K562 (cell line): ENCODE data around the gene C1QTNF12. TPM values are rescaled to one million over a fixed set of nuclear protein-coding genes. Genes with fewer than 3 reads are reported as not detected.

Experiments used
- ATAC-seq: fragments of 200-7000 bp; cut with Tn5 transposase; 3 replicates; pipeline ENCODE4 v1.9.1; 2020; ENCODE audit warnings: moderate library complexity
- BruUV-seq: library from RNA; stranded (reverse); fragments of 400-500 nt; replicated peaks from 2 replicates; lab custom pipeline; 2021; lab: Mats Ljungman, UMichigan
- CTCF ChIA-PET: fragments of 300-600 bp; formaldehyde crosslinking; extraction: SDS; loops from one replicate; lab custom pipeline; 2021; ENCODE audit warnings: low intra/inter-chr PET ratio; lab: Yijun Ruan, JAX
- POLR2A ChIA-PET: fragments of 300-600, 350-650 bp; sonication (Branson Sonifier 250); formaldehyde crosslinking; extraction: SDS; loops from one replicate; lab custom pipeline; 2021; ENCODE audit warnings: antibody characterized with exemption, inconsistent platforms; lab: Yijun Ruan, JAX
- DNase-seq, 4 experiments: peaks; one replicate each; pipeline versions ENCODE4 v3.0.0 to v3.0.0-alpha.2; 2011 to 2018; ENCODE audit warnings: low spot score in 3 of 4, mixed read lengths in 3 of 4; ENCODE audit errors: extremely low read depth in 1 of 4
- FAIRE-seq: peaks from 2 replicates; lab custom pipeline; 2011; peaks lifted over from hg19 to GRCh38; lab: Jason Lieb, UNC
- H2AFZ ChIP-seq: 2 replicates; pipeline ENCODE4 v1.6.0; 2011; ENCODE audit warnings: low read depth, low read length, control low read depth, inconsistent platforms
- H3K27ac ChIP-seq: fragments of 200-600 bp; 3 replicates; pipeline ENCODE4 v1.8.0; 2011; ENCODE audit warnings: low read depth, mild to moderate bottlenecking, control low read depth, inconsistent platforms, low read length, moderate library complexity, mixed read lengths; ENCODE audit errors: extremely low read depth
- H3K27me3 ChIP-seq, 2 experiments: fragments of 300-600 bp in 1 of 2; 2 replicates in 1 of 2; 3 replicates in 1 of 2; pipeline versions ENCODE4 v1.6.0 to v1.8.0; 2011; ENCODE audit warnings: inconsistent platforms in 2 of 2, low read length in 2 of 2, mild to moderate bottlenecking in 1 of 2, mixed read lengths in 1 of 2, moderate library complexity in 1 of 2; ENCODE audit not compliant: control insufficient read depth in 2 of 2, insufficient read depth in 2 of 2
- H3K36me3 ChIP-seq: fragments of 300-600 bp; 3 replicates; pipeline ENCODE4 v1.8.0; 2011; ENCODE audit warnings: mild to moderate bottlenecking, low read length, inconsistent platforms; ENCODE audit not compliant: control insufficient read depth, insufficient read depth
- H3K4me1 ChIP-seq, 2 experiments: fragments of 200-600 bp in 1 of 2; replicated peaks in 1 of 2; 2 replicates in 1 of 2; 3 replicates in 1 of 2; pipeline versions ENCODE4 v1.5.1 to v1.8.0; 2011; ENCODE audit warnings: inconsistent platforms in 2 of 2, low read length in 2 of 2, mild to moderate bottlenecking in 1 of 2, mixed read lengths in 1 of 2, moderate library complexity in 1 of 2; ENCODE audit not compliant: control insufficient read depth in 2 of 2, insufficient read depth in 2 of 2
- H3K4me2 ChIP-seq: 2 replicates; pipeline ENCODE4 v1.6.1; 2011; ENCODE audit warnings: low read length, control low read depth, inconsistent platforms, mixed read lengths; ENCODE audit not compliant: insufficient read depth
- H3K4me3 ChIP-seq: fragments of 200-600 bp; sonication (generic), shearing (Covaris generic); 2 replicates; pipeline ENCODE4 v1.5.1; 2016; ENCODE audit warnings: control low read depth, inconsistent platforms
- H3K79me2 ChIP-seq: fragments of 200-600 bp; 3 replicates; pipeline ENCODE4 v1.8.0; 2011; ENCODE audit warnings: low read length, inconsistent platforms; ENCODE audit not compliant: control insufficient read depth, insufficient read depth
- H3K9ac ChIP-seq, 2 experiments: 2 replicates each; pipeline versions ENCODE4 v1.6.0 to v1.6.1; 2011; ENCODE audit warnings: low read depth in 2 of 2, low read length in 2 of 2, control low read depth in 1 of 2, inconsistent platforms in 1 of 2, mild to moderate bottlenecking in 1 of 2, mixed read lengths in 1 of 2; ENCODE audit not compliant: insufficient read depth in 1 of 2
- H3K9me1 ChIP-seq: one replicate; pipeline ENCODE4 v1.6.0; 2011; ENCODE audit warnings: inconsistent platforms, mild to moderate bottlenecking, low read length, moderate library complexity; ENCODE audit not compliant: control insufficient read depth, insufficient read depth
- H3K9me3 ChIP-seq: replicated peaks from 2 replicates; pipeline ENCODE4 v1.5.1; 2011; ENCODE audit warnings: low read depth, low read length, inconsistent platforms; ENCODE audit not compliant: control insufficient read depth, insufficient read depth
- H4K20me1 ChIP-seq: replicated peaks from 2 replicates; pipeline ENCODE4 v1.6.1; 2011; ENCODE audit warnings: low read length, inconsistent platforms, mixed read lengths; ENCODE audit not compliant: control insufficient read depth, insufficient read depth
- ATF1 ChIP-seq, 2 experiments: fragments of 450-650 bp in 1 of 2; IDR thresholded peaks; 2 replicates each; pipeline ENCODE4 v1.6.1; 2016; ENCODE audit warnings: missing compliant biosample characterization in 1 of 2, missing genetic modification characterization in 1 of 2
- DDX20 ChIP-seq: fragments of 450-650 bp; IDR thresholded peaks from 2 replicates; pipeline ENCODE4 v1.6.1; 2016; ENCODE audit warnings: missing genetic modification characterization, low read depth, mild to moderate bottlenecking, missing compliant biosample characterization, moderate library complexity
- HNRNPL ChIP-seq: fragments of 200-400 bp; formaldehyde crosslinking; IDR thresholded peaks from 2 replicates; pipeline ENCODE4 v1.6.1; 2017; ENCODE audit warnings: low read depth, mild to moderate bottlenecking, low read length
- IFI16 ChIP-seq: fragments of 250-450 bp; sonication (Bioruptor Pico); IDR thresholded peaks from 2 replicates; pipeline ENCODE4 v2.1.2; 2022; ENCODE audit warnings: mild to moderate bottlenecking, inconsistent platforms
- KLF13 ChIP-seq: fragments of 450-650 bp; IDR thresholded peaks from 2 replicates; pipeline ENCODE4 v1.6.1; 2016; ENCODE audit warnings: missing genetic modification characterization, low read depth, mild to moderate bottlenecking, missing compliant biosample characterization, moderate library complexity, borderline replicate concordance
- MTA2 ChIP-seq: fragments of 450-650 bp; IDR thresholded peaks from 2 replicates; pipeline ENCODE4 v1.6.1; 2016; ENCODE audit warnings: low read depth
- ZNF184 ChIP-seq: sonication (generic); formaldehyde crosslinking; IDR thresholded peaks from 2 replicates; pipeline ENCODE4 v1.5.0; 2020; ENCODE audit warnings: missing genetic modification reagents
- ZNF511 ChIP-seq: sonication (generic); formaldehyde crosslinking; IDR thresholded peaks from 2 replicates; pipeline ENCODE4 v1.8.0; 2022; ENCODE audit warnings: mild to moderate bottlenecking, missing genetic modification reagents
- WGBS: fragments of 100-300 bp; shearing (Covaris generic); methylation state at CpG from one replicate; pipeline ENCODE4 v1.1.6; 2016; ENCODE audit warnings: low coverage, mixed read lengths; ENCODE audit not compliant: insufficient coverage; ENCODE audit errors: missing lambda C conversion rate; 5-methylcytosine and 5-hydroxymethylcytosine counted together
- in situ Hi-C: fragments of 300-500 bp; cut with MboI; formaldehyde crosslinking; loops from 4 replicates; pipeline ENCODE4 v1.15.0; 2018; ENCODE audit warnings: inconsistent platforms, mixed read lengths
- intact Hi-C: fragments of 100-400 bp; cut with micrococcal nuclease; formaldehyde crosslinking; loops from 2 replicates; pipeline ENCODE4 v1.14.2; 2022
- polyA plus RNA-seq, 8 experiments: library from polyadenylated mRNA; depleted of rRNA in 4 of 8; stranded (reverse) in 5 of 8; unstranded in 3 of 8; fragments of >200 nt; fragmentation: Nextera tagmentation in 2 of 8; fragmentation: Illumina TruSeq in 1 of 8; extraction: Ambion mirVana in 2 of 8; extraction: Trizol in 1 of 8; gene quantifications; 2 replicates each; pipeline versions ENCODE4 v1.2.1 to v1.2.3, GENCODE V29; 2011 to 2014; ENCODE audit warnings: inconsistent platforms in 1 of 8, missing spikeins in 1 of 8
- total RNA-seq, 7 experiments: library from RNA; depleted of rRNA in 6 of 7; stranded (reverse); fragments of >200 nt in 6 of 7; fragmentation: Illumina TruSeq in 2 of 7; extraction: Trizol in 2 of 7; gene quantifications; 2 replicates each; pipeline versions ENCODE4 v1.2.1 to v1.2.3, GENCODE V29; 2011 to 2021; ENCODE audit warnings: low replicate concordance in 1 of 7

C1QTNF12 gene
- total and polyA plus RNA-seq, 9 of the 15 experiments (the other 6 are each of a cell fraction or from before 2014, with no cell fraction given), result 0.11 to 4.3 (median 0.93) TPM; not detected in 3

- H4K20me1 ChIP-seq, result no peaks in the 10 kb centered on the region
- FAIRE-seq (no peak), DNase-seq (peak in 1 of 4 experiments; percentile 8), ATAC-seq (no peak)
- no peaks in the 10 kb centered on the region for H3K79me2 ChIP-seq
- in situ Hi-C loops, result no loop called here
- intact Hi-C loops, result no loop called here
- no peak for TF ChIP-seq MTA2
- no peak for TF ChIP-seq ZNF511 (CRISPR knock-in tag)
- TF ChIP-seq ATF1 (CRISPR knock-in tag; IDR thresholded peaks at IDR 0.05), result no peak
- no peak for TF ChIP-seq ATF1 (tag; IDR thresholded peaks at IDR 0.05)
- no peak for TF ChIP-seq DDX20 (tag)
- no peak for TF ChIP-seq ZNF184 (CRISPR knock-in tag)
- no peak for TF ChIP-seq KLF13 (tag)
- TF ChIP-seq IFI16, result no peak
- peak; percentile 34; the same call in 1 of the 2 replicates for TF ChIP-seq HNRNPL
- peaks cover 0 to 54% of the 10 kb centered on the region in 2 experiments; a peak in 3 of 5 replicates for H3K4me1 ChIP-seq
- H3K4me3 ChIP-seq, result no peak overlapping the region
- H2AFZ ChIP-seq, result no peak overlapping the region
- no peaks in the 10 kb centered on the region for H3K36me3 ChIP-seq
- no peaks in the 10 kb centered on the region; a peak in 1 of 5 replicates for H3K27me3 ChIP-seq
- 0 out of 4 replicates have a peak overlapping the region, but pooled peaks of 1 of the 2 experiments have one; percentile 14 for H3K9ac ChIP-seq
- no peak overlapping the region for H3K27ac ChIP-seq
- ChIA-PET CTCF (no interaction called here), POLR2A (interaction anchor here (0.8 to 1.5 kb wide), 3 partner anchors 10 to 18 kb away, joined by 3 to 5 read pairs (median 4); no protein-coding TSS in a partner anchor)
- H3K4me2 ChIP-seq, result no peak overlapping the region
- no peaks in the 10 kb centered on the region for H3K9me1 ChIP-seq
- WGBS, result 78% methylated on average over 36 of the region's 48 CpGs
- peaks cover 6% of the 10 kb centered on the region; the same call in 1 of the 2 replicates for H3K9me3 ChIP-seq
- BruUV-seq, result no TSS peak
These were observed 48.7 kb downstream of the C1QTNF12 start for GRCh38 chr1:1197551-1198422.
